Kidney epithelial cell (primary cell): Measurements from ENCODE around the gene TBX15. TPM values are rescaled to one million over a fixed set of nuclear protein-coding genes. Genes with fewer than 3 reads are reported as not detected.

Experiments
- DNase-seq: peaks from one replicate; pipeline ENCODE4 v3.0.0-alpha.2; 2010; ENCODE audit warnings: low read depth
- H3K27me3 ChIP-seq: 2 replicates; pipeline ENCODE4 v1.6.0; 2011; ENCODE audit warnings: low read length; ENCODE audit not compliant: control insufficient read depth, insufficient read depth
- H3K36me3 ChIP-seq: 2 replicates; pipeline ENCODE4 v1.5.1; 2011; ENCODE audit warnings: low read length; ENCODE audit not compliant: control insufficient read depth, insufficient read depth
- H3K4me3 ChIP-seq: 2 replicates; pipeline ENCODE4 v1.5.1; 2011; ENCODE audit warnings: low read depth, mild to moderate bottlenecking, control low read depth, low read length
- total RNA-seq: library from RNA; depleted of rRNA; stranded (reverse); fragments of >200 nt; gene quantifications from 2 replicates; pipeline ENCODE4 v1.2.3, GENCODE V29; 2015
- TF ChIP-seq, protein P1 (sequence below): IDR thresholded peaks from 2 replicates; pipeline ENCODE4 v1.5.1; 2011; ENCODE audit warnings: mild to moderate bottlenecking, moderate library complexity, low read length, control low read depth, inconsistent platforms; ENCODE audit not compliant: insufficient read depth, poor library complexity, severe bottlenecking

Gene TBX15
- total RNA-seq, 1 donor from 2014 or later, result not detected

DNA sequence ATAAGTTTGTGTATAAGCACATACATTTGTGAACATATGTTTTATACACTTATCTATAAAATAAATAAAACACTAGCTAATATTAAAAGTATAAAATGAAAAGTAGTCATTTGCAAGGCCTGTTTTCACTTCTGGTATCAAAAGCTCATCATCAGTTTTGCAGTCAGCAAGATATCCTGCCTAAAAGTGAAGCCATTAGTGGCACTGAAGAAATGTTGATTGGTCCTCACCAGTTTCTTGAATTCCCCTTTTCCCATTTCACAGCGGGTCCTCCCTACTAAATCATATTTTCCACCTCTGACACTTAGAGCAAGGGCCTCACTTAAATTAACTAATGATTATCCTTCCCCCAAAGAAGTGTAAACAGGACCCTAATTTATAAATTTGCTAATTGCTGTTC is 6.7 kb downstream of the TBX15 start:
- TF ChIP-seq, protein P1, sequence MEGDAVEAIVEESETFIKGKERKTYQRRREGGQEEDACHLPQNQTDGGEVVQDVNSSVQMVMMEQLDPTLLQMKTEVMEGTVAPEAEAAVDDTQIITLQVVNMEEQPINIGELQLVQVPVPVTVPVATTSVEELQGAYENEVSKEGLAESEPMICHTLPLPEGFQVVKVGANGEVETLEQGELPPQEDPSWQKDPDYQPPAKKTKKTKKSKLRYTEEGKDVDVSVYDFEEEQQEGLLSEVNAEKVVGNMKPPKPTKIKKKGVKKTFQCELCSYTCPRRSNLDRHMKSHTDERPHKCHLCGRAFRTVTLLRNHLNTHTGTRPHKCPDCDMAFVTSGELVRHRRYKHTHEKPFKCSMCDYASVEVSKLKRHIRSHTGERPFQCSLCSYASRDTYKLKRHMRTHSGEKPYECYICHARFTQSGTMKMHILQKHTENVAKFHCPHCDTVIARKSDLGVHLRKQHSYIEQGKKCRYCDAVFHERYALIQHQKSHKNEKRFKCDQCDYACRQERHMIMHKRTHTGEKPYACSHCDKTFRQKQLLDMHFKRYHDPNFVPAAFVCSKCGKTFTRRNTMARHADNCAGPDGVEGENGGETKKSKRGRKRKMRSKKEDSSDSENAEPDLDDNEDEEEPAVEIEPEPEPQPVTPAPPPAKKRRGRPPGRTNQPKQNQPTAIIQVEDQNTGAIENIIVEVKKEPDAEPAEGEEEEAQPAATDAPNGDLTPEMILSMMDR, result no peak
- no peaks in the 10 kb centered on the region for H3K36me3 ChIP-seq
- no peak overlapping the region for H3K4me3 ChIP-seq
- no peak for DNase-seq
- peaks cover 73% of the 10 kb centered on the region for H3K27me3 ChIP-seq

DNA sequence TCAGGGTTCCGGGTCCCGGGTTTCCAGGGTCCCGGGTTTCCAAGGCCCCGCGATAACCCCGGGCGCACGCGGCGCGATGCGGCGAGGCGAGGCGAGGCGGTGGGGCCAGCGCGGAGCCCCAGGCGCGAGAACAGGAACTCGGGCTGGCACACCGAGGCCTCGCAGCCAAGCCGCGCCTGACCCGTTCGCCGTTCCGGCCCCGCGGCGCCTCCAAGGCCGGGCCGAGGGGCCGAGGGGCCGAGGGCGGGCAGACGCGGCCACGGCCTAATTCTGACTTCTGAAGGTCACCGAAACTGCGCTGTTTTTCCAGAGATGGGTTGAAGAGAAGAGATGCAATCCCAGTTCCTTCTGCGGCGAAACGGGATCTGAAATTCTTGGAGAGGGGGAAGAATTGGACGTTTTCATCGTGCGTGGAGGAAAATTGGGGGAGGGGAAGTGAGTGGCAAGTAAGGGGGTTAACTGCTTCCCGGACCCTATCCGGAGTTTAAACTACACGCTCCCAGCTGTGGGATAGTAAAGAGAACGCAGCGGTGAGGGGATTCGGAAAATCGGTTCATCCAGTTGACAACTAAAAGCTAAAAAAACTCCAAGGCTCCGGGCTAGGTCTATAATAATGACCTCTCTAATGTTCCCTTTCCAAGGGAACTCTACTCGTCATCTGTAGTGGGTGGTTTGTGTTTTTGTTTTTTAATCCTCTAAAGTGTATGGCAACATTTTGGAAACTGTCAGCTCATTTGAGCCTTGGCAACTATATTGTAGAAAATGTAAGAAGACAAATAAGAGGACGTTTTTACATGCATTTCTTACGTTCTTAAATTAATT is 8.2 kb downstream of the TBX15 start:
- peaks cover 65% of the 10 kb centered on the region for H3K27me3 ChIP-seq
- TF ChIP-seq, protein P1, result no peak
- no peak overlapping the region for H3K4me3 ChIP-seq
- no peak for DNase-seq
- H3K36me3 ChIP-seq, result no peaks in the 10 kb centered on the region

GRCh38 chr1:118978914-118979701 is 9.0 kb downstream of the TBX15 start:
- Histone ChIP-seq H3K36me3 (no peaks in the 10 kb centered on the region), H3K4me3 (no peak overlapping the region), H3K27me3 (peaks cover 63% of the 10 kb centered on the region)
- TF ChIP-seq, protein P1, result no peak
- no peak for DNase-seq

DNA sequence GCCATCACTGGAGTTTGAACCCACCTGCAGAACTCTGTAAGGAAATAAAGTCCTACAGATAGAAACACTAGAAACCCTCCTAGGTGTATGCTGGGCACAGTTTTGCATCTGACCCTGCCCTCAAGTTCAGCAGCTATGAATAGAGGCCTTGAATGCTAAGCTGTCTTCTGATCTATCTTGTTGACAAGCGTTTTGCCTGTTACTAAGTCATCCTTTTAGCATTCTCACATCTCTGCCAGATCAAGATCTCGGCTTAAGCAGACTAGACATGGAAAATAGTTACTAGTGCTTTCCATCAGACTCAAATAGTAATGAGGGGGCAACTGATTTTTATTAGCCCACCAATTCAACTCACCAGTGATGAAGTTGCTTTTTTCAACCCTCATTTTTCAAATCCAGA is 10.5 kb downstream of the TBX15 start:
- TF ChIP-seq, protein P1, result no peak
- Histone ChIP-seq H3K27me3 (peaks cover 55% of the 10 kb centered on the region), H3K36me3 (no peaks in the 10 kb centered on the region), H3K4me3 (no peak overlapping the region)
- DNase-seq, result no peak

DNA sequence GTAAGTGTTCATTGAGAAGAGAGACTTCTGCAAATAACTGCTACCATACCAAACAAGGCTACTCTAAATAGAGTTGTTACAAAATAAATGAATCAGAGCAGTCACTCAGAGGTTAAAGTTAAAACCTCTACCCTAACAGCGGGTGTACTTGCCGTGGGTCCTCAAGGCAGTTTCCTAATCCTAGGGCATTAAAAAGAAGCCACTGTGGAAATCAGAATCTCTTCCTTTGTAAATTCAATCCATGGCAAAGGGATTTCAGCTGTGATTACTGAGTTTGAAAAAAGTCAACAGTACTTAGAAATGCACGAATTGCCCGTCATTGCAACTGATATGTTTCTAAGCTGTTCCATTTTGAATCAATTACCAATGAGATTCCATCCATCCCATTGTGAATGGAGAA is 13.5 kb downstream of the TBX15 start:
- peaks cover 48% of the 10 kb centered on the region for H3K27me3 ChIP-seq
- H3K4me3 ChIP-seq, result no peak overlapping the region
- TF ChIP-seq, protein P1, result no peak
- H3K36me3 ChIP-seq, result no peaks in the 10 kb centered on the region
- DNase-seq, result no peak
